ENCODE measurements around the gene SLC25A51. TPM values are rescaled to one million over a fixed set of nuclear protein-coding genes. Genes with fewer than 3 reads are reported as not detected.
A peak's percentile ranks its signal among the peaks of the same experiment; 100 is the strongest.

Gene SLC25A51
- total RNA-seq, 2 donors from 2014 or later: 15.8 to 17.2 TPM

DNA sequence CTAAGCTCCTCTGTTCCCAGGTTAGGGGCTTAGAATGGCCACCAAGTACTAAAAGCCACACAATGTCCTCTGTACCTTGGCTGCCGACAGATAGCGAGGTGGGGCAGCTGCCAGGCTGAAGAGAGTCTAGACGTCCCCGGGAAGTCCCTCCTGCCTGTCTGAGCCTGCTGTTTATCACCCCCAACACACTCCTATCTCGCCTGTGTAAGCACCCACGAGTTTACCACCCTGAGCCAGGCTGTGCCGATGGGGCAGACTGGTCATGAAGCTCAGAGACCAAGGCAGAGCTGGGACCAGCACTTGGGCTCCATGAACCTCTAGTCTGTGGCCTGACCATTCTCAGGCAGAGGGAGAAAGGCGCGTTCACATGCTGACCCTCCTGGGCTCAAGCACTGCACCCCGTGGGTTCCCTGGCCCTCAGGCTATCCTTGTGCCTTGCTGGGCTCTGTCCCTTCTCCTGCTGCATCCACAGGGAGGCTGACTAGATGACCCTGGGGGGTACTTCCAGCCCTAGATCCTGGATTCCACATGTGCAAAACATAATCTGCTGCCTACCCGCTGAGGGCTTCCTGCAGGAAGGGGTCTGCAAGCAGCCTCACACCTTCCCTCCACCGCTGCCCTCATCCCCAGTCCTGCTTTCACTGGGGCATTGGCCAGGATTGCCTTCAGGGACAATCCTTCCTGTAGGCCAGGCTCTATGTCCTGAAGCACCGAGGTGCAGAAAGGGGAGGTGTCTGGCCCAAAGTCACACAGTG is 18.6 kb upstream of the SLC25A51 start:
- 74 to 85% methylated on average over 8 to 13 of the region's 13 CpGs for WGBS, 2 experiments (ENCODE audit: insufficient coverage in 1 of 2, insufficient read length in 1 of 2)
- H3K4me1 Mint-ChIP-seq: peaks cover 60% of the 10 kb centered on the region

GRCh38 chr9:37921546-37922300 is 17.8 kb upstream of the SLC25A51 start:
- Histone ChIP-seq H3K9ac (ENCODE audit: extremely low read depth, low read length, poor library complexity, severe bottlenecking) (peak overlapping the region; percentile 16), H3K4me3 (ENCODE audit: low read length) (no peak overlapping the region), H3K36me3 (ENCODE audit: control insufficient read depth, insufficient read depth, low read length) (peaks cover 43% of the 10 kb centered on the region), H3K27me3 (ENCODE audit: control insufficient read depth, insufficient read depth, low read length, poor library complexity, severe bottlenecking) (no peaks in the 10 kb centered on the region), H3K9me3 (ENCODE audit: control insufficient read depth, low read length) (no peaks in the 10 kb centered on the region), H3K27ac (ENCODE audit: low read depth, low read length) (no peak overlapping the region), H3K4me1 (ENCODE audit: control insufficient read depth, insufficient read depth, low read length) (peaks cover 31% of the 10 kb centered on the region)
- Mint-ChIP-seq H3K36me3 (ENCODE audit: low read depth) (peaks cover 24% of the 10 kb centered on the region), H3K27ac (peak overlapping the region; percentile 57), H3K4me1 (peaks cover 60% of the 10 kb centered on the region), H3K9me3 (no peaks in the 10 kb centered on the region), H3K4me3 (no peak overlapping the region), H3K27me3 (ENCODE audit: insufficient read depth) (no peaks in the 10 kb centered on the region)
- peak; percentile 48 for DNase-seq
- WGBS, 2 experiments (ENCODE audit: insufficient coverage in 1 of 2, insufficient read length in 1 of 2): 93 to 96% methylated on average over 8 to 15 of the region's 15 CpGs
- no peak for TF ChIP-seq CTCF (conservative IDR thresholded peaks at IDR 0.05)

More for the DNA sequence above, 18.6 kb upstream of the SLC25A51 start:
- H3K36me3 ChIP-seq (ENCODE audit: control insufficient read depth, insufficient read depth, low read length): peaks cover 35% of the 10 kb centered on the region
- H3K27ac ChIP-seq (ENCODE audit: low read depth, low read length): peak overlapping the region; percentile 39
- peak; percentile 59 for DNase-seq
- Mint-ChIP-seq H3K36me3 (ENCODE audit: low read depth) (peaks cover 22% of the 10 kb centered on the region), H3K4me3 (peak overlapping the region; percentile 14), H3K27ac (peak overlapping the region; percentile 57), H3K27me3 (ENCODE audit: insufficient read depth) (no peaks in the 10 kb centered on the region), H3K9me3 (no peaks in the 10 kb centered on the region)
- H3K9ac ChIP-seq (ENCODE audit: extremely low read depth, low read length, poor library complexity, severe bottlenecking): peak overlapping the region; percentile 43
- H3K4me3 ChIP-seq (ENCODE audit: low read length): peak overlapping the region; percentile 21
- H3K9me3 ChIP-seq (ENCODE audit: control insufficient read depth, low read length): no peaks in the 10 kb centered on the region
- H3K4me1 ChIP-seq (ENCODE audit: control insufficient read depth, insufficient read depth, low read length): peaks cover 31% of the 10 kb centered on the region
- no peaks in the 10 kb centered on the region for H3K27me3 ChIP-seq (ENCODE audit: control insufficient read depth, insufficient read depth, low read length, poor library complexity, severe bottlenecking)
- no peak for TF ChIP-seq CTCF (conservative IDR thresholded peaks at IDR 0.05)

GRCh38 chr9:37921168-37921510 is 17.2 kb upstream of the SLC25A51 start:
- Mint-ChIP-seq H3K27me3 (ENCODE audit: insufficient read depth) (no peaks in the 10 kb centered on the region), H3K4me3 (no peak overlapping the region), H3K9me3 (no peaks in the 10 kb centered on the region), H3K36me3 (ENCODE audit: low read depth) (peaks cover 24% of the 10 kb centered on the region), H3K27ac (peak overlapping the region; percentile 79), H3K4me1 (peaks cover 59% of the 10 kb centered on the region)
- WGBS, 2 experiments (ENCODE audit: insufficient coverage in 1 of 2, insufficient read length in 1 of 2): 90 to 95% methylated on average over 3 to 7 of the region's 7 CpGs
- no peak overlapping the region for H3K9ac ChIP-seq (ENCODE audit: extremely low read depth, low read length, poor library complexity, severe bottlenecking)
- H3K9me3 ChIP-seq (ENCODE audit: control insufficient read depth, low read length): no peaks in the 10 kb centered on the region
- H3K27ac ChIP-seq (ENCODE audit: low read depth, low read length): no peak overlapping the region
- H3K4me1 ChIP-seq (ENCODE audit: control insufficient read depth, insufficient read depth, low read length): peaks cover 31% of the 10 kb centered on the region
- no peak for DNase-seq
- H3K27me3 ChIP-seq (ENCODE audit: control insufficient read depth, insufficient read depth, low read length, poor library complexity, severe bottlenecking): no peaks in the 10 kb centered on the region
- H3K4me3 ChIP-seq (ENCODE audit: low read length): no peak overlapping the region
- TF ChIP-seq CTCF (conservative IDR thresholded peaks at IDR 0.05): no peak
- peaks cover 47% of the 10 kb centered on the region for H3K36me3 ChIP-seq (ENCODE audit: control insufficient read depth, insufficient read depth, low read length)
